ENCODE measurements around the gene ENTHD1.

DNA sequence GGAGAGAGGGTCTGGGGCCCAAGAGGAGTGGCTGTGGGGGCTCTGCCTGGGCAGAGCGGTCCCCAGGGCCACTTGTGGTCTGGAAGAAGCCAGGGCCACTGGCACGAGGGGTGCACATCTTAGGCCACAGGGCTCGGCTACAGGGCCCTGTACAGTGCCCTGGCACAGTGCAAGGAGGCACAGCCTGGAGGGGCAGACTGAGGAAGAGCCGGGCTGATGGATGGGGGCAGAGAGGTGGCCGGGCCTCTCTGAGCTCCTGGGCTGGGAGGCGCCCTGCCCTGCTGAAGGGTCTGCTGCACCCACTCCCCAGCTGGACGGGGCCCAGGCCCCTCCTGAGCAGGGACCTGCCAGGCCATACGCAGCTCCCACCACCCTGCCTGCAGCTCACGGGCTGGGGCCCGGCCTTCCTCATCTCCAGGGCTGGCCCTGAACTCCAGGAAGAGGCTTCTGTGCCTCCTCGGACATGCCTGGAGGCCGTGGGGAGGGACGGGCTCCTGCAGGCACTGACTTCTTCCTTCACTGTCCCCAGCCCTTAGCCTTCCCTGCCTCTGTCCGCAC lies 199.5 kb downstream of the ENTHD1 start:
- no peak for TF ChIP-seq GATA2 (IDR thresholded peaks at IDR 0.05; ENCODE audit: low read depth, low read length)
- no peak for TF ChIP-seq GATA3 (IDR thresholded peaks at IDR 0.05; ENCODE audit: low read depth, low read length)
